Neural cell (in vitro differentiated cells): ENCODE measurements around the gene ASB18.

Experiments used
- CTCF ChIP-seq: fragments of 450-650 bp; IDR thresholded peaks from 2 replicates; pipeline ENCODE4 v1.5.1; 2014; ENCODE audit warnings: antibody characterized with exemption, mild to moderate bottlenecking, moderate library complexity; ENCODE audit not compliant: poor library complexity, severe bottlenecking
- EZH2 ChIP-seq: fragments of 200-600, 300-800 bp; shearing (Covaris generic), sonication (generic); IDR thresholded peaks from 2 replicates; pipeline ENCODE4 v1.6.1; 2014; ENCODE audit warnings: antibody characterized with exemption, low read length, borderline replicate concordance, mild to moderate bottlenecking; ENCODE audit not compliant: insufficient read depth, poor library complexity, severe bottlenecking
- POLR2AphosphoS5 ChIP-seq: IDR thresholded peaks from 2 replicates; pipeline ENCODE4 v1.6.1; 2012
- RAD21 ChIP-seq: fragments of 450-650 bp; conservative IDR thresholded peaks from 2 replicates; pipeline ENCODE4 v1.6.1; 2014; ENCODE audit warnings: antibody characterized with exemption, mild to moderate bottlenecking, moderate library complexity

- TF ChIP-seq POLR2AphosphoS5: no peak
- TF ChIP-seq CTCF: no peak
- no peak for TF ChIP-seq EZH2
- no peak for TF ChIP-seq RAD21
These were observed 102.7 kb downstream of the ASB18 start for GRCh38 chr2:236161531-236161930.
